Suprapubic skin (tissue), 4 donors: ENCODE data around the gene TMC8.

Experiments
- EP300 ChIP-seq: sonication (generic); formaldehyde crosslinking; IDR thresholded peaks from one replicate; pipeline ENCODE4 v1.6.1; 2017; ENCODE audit warnings: antibody characterized with exemption
- POLR2AphosphoS5 ChIP-seq, 3 donors: sonication (generic); formaldehyde crosslinking; IDR thresholded peaks; one replicate each; pipeline ENCODE4 v1.6.1; 2017; ENCODE audit warnings: antibody characterized with exemption in 3 of 3
- TF ChIP-seq, protein P1 (sequence below), 2 donors: fragments of 200-600 bp in 1 of 2; fragments of 450-650 bp in 1 of 2; sonication (generic) in 1 of 2; IDR thresholded peaks; one replicate each; pipeline ENCODE4 v1.5.1; 2016 to 2019; ENCODE audit warnings: antibody characterized with exemption in 2 of 2, mild to moderate bottlenecking in 1 of 2, moderate library complexity in 1 of 2

DNA sequence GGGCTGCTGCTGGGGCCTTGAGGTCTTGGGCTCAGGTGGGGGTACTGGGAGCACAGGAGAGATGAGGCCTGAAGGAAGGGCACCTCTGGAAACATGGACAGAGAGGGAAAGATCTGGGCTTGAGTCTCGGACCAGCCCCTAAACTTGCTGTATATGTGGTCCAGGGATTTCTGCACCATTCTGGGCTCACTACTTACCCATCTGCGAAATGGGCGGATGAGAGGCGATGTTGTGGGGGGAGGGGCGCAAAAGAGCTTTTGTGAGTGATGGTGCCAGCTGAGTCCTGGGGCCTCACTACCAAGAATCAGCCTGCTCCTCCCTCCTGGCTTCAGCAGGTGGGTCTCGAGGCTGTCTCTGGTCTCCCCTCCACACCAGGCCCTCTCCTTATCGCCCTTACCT is 15.9 kb downstream of the TMC8 start:
- TF ChIP-seq, protein P1, sequence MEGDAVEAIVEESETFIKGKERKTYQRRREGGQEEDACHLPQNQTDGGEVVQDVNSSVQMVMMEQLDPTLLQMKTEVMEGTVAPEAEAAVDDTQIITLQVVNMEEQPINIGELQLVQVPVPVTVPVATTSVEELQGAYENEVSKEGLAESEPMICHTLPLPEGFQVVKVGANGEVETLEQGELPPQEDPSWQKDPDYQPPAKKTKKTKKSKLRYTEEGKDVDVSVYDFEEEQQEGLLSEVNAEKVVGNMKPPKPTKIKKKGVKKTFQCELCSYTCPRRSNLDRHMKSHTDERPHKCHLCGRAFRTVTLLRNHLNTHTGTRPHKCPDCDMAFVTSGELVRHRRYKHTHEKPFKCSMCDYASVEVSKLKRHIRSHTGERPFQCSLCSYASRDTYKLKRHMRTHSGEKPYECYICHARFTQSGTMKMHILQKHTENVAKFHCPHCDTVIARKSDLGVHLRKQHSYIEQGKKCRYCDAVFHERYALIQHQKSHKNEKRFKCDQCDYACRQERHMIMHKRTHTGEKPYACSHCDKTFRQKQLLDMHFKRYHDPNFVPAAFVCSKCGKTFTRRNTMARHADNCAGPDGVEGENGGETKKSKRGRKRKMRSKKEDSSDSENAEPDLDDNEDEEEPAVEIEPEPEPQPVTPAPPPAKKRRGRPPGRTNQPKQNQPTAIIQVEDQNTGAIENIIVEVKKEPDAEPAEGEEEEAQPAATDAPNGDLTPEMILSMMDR (IDR thresholded peaks at IDR 0.05): no peak
- TF ChIP-seq EP300 (no peak), POLR2AphosphoS5 (IDR thresholded peaks at IDR 0.05) (no peak)
